H9 (cell line): Measurements from ENCODE around the gene KIF19. TPM values are rescaled to one million over a fixed set of nuclear protein-coding genes. Genes with fewer than 3 reads are reported as not detected.

Experiments used
- DNase-seq: peaks from one replicate; pipeline ENCODE4 v3.0.0-alpha.2; 2017
- H2AFZ ChIP-seq: one replicate; pipeline ENCODE4 v1.6.1; 2013; ENCODE audit warnings: mild to moderate bottlenecking, low read length, control low read depth, moderate library complexity
- H2AK5ac ChIP-seq: 2 replicates; pipeline ENCODE4 v1.6.1; 2013; ENCODE audit warnings: low read length, control low read depth, mixed read lengths; ENCODE audit not compliant: insufficient read length
- H2BK120ac ChIP-seq: one replicate; pipeline ENCODE4 v1.6.1; 2013; ENCODE audit warnings: low read depth, mild to moderate bottlenecking, low read length, control low read depth, inconsistent platforms; ENCODE audit not compliant: poor library complexity, severe bottlenecking
- H2BK12ac ChIP-seq: 2 replicates; pipeline ENCODE4 v1.6.1; 2013; ENCODE audit warnings: low read length, control low read depth, mixed read lengths, low read depth; ENCODE audit not compliant: insufficient read length
- H2BK15ac ChIP-seq: 2 replicates; pipeline ENCODE4 v1.6.1; 2013; ENCODE audit warnings: low read depth, low read length, control low read depth
- H2BK20ac ChIP-seq: one replicate; pipeline ENCODE4 v1.6.1; 2013; ENCODE audit warnings: low read depth, mild to moderate bottlenecking, low read length, control low read depth, inconsistent platforms; ENCODE audit not compliant: poor library complexity, severe bottlenecking
- H2BK5ac ChIP-seq: 2 replicates; pipeline ENCODE4 v1.6.1; 2013; ENCODE audit warnings: low read length, control low read depth, mixed read lengths; ENCODE audit not compliant: insufficient read length
- H3K14ac ChIP-seq: 2 replicates; pipeline ENCODE4 v1.6.1; 2013; ENCODE audit warnings: low read length, control low read depth; ENCODE audit not compliant: insufficient read depth
- H3K18ac ChIP-seq: 2 replicates; pipeline ENCODE4 v1.6.1; 2013; ENCODE audit warnings: low read depth, mild to moderate bottlenecking, mixed read lengths, low read length, control low read depth; ENCODE audit not compliant: insufficient read length
- H3K23ac ChIP-seq: 2 replicates; pipeline ENCODE4 v1.6.1; 2013; ENCODE audit warnings: low read length, control low read depth, mixed read lengths, low read depth; ENCODE audit not compliant: insufficient read length
- H3K23me2 ChIP-seq: 2 replicates; pipeline ENCODE4 v1.6.1; 2013; ENCODE audit warnings: low read depth, mild to moderate bottlenecking, mixed read lengths, low read length, control low read depth; ENCODE audit not compliant: insufficient read length, poor library complexity, severe bottlenecking
- H3K27ac ChIP-seq: 2 replicates; pipeline ENCODE4 v1.5.1; 2013; ENCODE audit warnings: low read length, control low read depth, mixed read lengths, low read depth; ENCODE audit not compliant: insufficient read length
- H3K27me3 ChIP-seq: 2 replicates; pipeline ENCODE4 v1.6.1; 2013; ENCODE audit warnings: low read length, control low read depth, inconsistent platforms; ENCODE audit not compliant: insufficient read depth
- H3K4ac ChIP-seq: 2 replicates; pipeline ENCODE4 v1.6.1; 2013; ENCODE audit warnings: low read depth, mild to moderate bottlenecking, control low read depth, inconsistent platforms, low read length, moderate library complexity
- H3K4me1 ChIP-seq: 2 replicates; pipeline ENCODE4 v1.6.1; 2013; ENCODE audit warnings: low read length, control low read depth, inconsistent platforms; ENCODE audit not compliant: insufficient read depth
- H3K4me2 ChIP-seq: 2 replicates; pipeline ENCODE4 v1.6.1; 2013; ENCODE audit warnings: low read length, control low read depth, mixed read lengths; ENCODE audit not compliant: insufficient read length, insufficient read depth
- H3K56ac ChIP-seq: 2 replicates; pipeline ENCODE4 v1.6.1; 2013; ENCODE audit warnings: low read depth, mild to moderate bottlenecking, mixed read lengths, low read length, control low read depth; ENCODE audit not compliant: insufficient read length
- H3K79me1 ChIP-seq: 2 replicates; pipeline ENCODE4 v1.6.1; 2013; ENCODE audit warnings: low read depth, mild to moderate bottlenecking, moderate library complexity, low read length, control low read depth, inconsistent platforms; ENCODE audit not compliant: insufficient read depth, poor library complexity, severe bottlenecking
- H3K79me2 ChIP-seq: 2 replicates; pipeline ENCODE4 v1.6.1; 2013; ENCODE audit warnings: low read length, control low read depth, inconsistent platforms; ENCODE audit not compliant: insufficient read depth
- H3K9ac ChIP-seq: 2 replicates; pipeline ENCODE4 v1.6.1; 2013; ENCODE audit warnings: low read length, control low read depth, mixed read lengths; ENCODE audit not compliant: insufficient read length; ENCODE audit errors: extremely low read depth
- H3K9me3 ChIP-seq: one replicate; pipeline ENCODE4 v1.6.1; 2013; ENCODE audit warnings: low read depth, low read length, inconsistent platforms; ENCODE audit not compliant: control insufficient read depth
- H3T11ph ChIP-seq: one replicate; pipeline ENCODE4 v1.6.1; 2013; ENCODE audit warnings: mild to moderate bottlenecking, low read length, control low read depth, inconsistent platforms
- H4K20me1 ChIP-seq: one replicate; pipeline ENCODE4 v1.6.1; 2013; ENCODE audit not compliant: control insufficient read depth, insufficient read length, insufficient read depth
- H4K5ac ChIP-seq: 2 replicates; pipeline ENCODE4 v1.6.1; 2013; ENCODE audit warnings: low read depth, mild to moderate bottlenecking, mixed read lengths, low read length, control low read depth; ENCODE audit not compliant: insufficient read length
- H4K8ac ChIP-seq: replicated peaks from 2 replicates; pipeline ENCODE4 v1.6.1; 2013; ENCODE audit warnings: low read length, control low read depth, mixed read lengths, low read depth; ENCODE audit not compliant: insufficient read length
- H4K91ac ChIP-seq: 2 replicates; pipeline ENCODE4 v1.6.1; 2013; ENCODE audit warnings: low read depth, mild to moderate bottlenecking, moderate library complexity, mixed read lengths, low read length, control low read depth; ENCODE audit not compliant: insufficient read length
- H3K27ac Mint-ChIP-seq, 3 experiments: 2 replicates in 2 of 3; 3 replicates in 1 of 3; pipeline ENCODE4 v1.8.0; 2020 to 2021; ENCODE audit warnings: mixed read lengths in 3 of 3, mild to moderate bottlenecking in 1 of 3, moderate library complexity in 1 of 3
- H3K27me3 Mint-ChIP-seq: 2 replicates; pipeline ENCODE4 v1.8.0; 2021; ENCODE audit warnings: low read depth, mild to moderate bottlenecking, moderate library complexity, mixed read lengths
- H3K36me3 Mint-ChIP-seq, 3 experiments: 2 replicates in 2 of 3; 3 replicates in 1 of 3; pipeline ENCODE4 v1.8.0; 2020 to 2021; ENCODE audit warnings: low read depth in 3 of 3, mixed read lengths in 3 of 3; ENCODE audit not compliant: insufficient read depth in 1 of 3
- H3K4me1 Mint-ChIP-seq, 2 experiments: 2 replicates each; pipeline ENCODE4 v1.8.0; 2020; ENCODE audit warnings: mixed read lengths in 2 of 2
- H3K4me3 Mint-ChIP-seq, 2 experiments: 2 replicates in 1 of 2; 3 replicates in 1 of 2; pipeline ENCODE4 v1.8.0; 2020 to 2021; ENCODE audit warnings: mild to moderate bottlenecking in 2 of 2, mixed read lengths in 2 of 2, moderate library complexity in 1 of 2
- H3K9me3 Mint-ChIP-seq, 2 experiments: 2 replicates in 1 of 2; 3 replicates in 1 of 2; pipeline ENCODE4 v1.8.0; 2020; ENCODE audit warnings: mild to moderate bottlenecking in 2 of 2, mixed read lengths in 2 of 2, moderate library complexity in 1 of 2
- CTCF ChIP-seq: fragments of 200-600 bp; sonication (generic); conservative IDR thresholded peaks from 3 replicates; pipeline ENCODE4 v1.8.0; 2021; ENCODE audit warnings: antibody characterized with exemption, mild to moderate bottlenecking
- WGBS: extraction: QIAGEN DNeasy Blood & Tissue Kit; methylation state at CpG from one replicate; pipeline ENCODE4 v1.1.7; 2013; ENCODE audit warnings: missing lambda C conversion rate, low lambda C conversion rate, mixed read lengths; ENCODE audit not compliant: insufficient read length; ENCODE audit errors: extremely low coverage; 5-methylcytosine and 5-hydroxymethylcytosine counted together
- total RNA-seq: library from RNA; stranded (reverse); gene quantifications from 2 replicates; pipeline ENCODE4 v1.2.1, GENCODE V29; 2021

KIF19 gene
- total RNA-seq, 1 experiment from 2014 or later, result 0.13 TPM

GRCh38 chr17:74361230-74362068, 35.4 kb downstream of the KIF19 start, which contains the start of gene BTBD17:
Gene BTBD17, minus strand, starts transcription at chr17:74361868. Its CDS starts 49 bp downstream, at chr17:74361819.
- Histone ChIP-seq H4K20me1 (no peaks in the 10 kb centered on the region), H3K9me3 (no peaks in the 10 kb centered on the region), H3K4ac (no peak within 1 kb of the TSS), H3K18ac (peak within 1 kb of the TSS; percentile 59), H4K5ac (no peak within 1 kb of the TSS), H3K56ac (no peak within 1 kb of the TSS), H3K4me1 (peaks cover 2% of the 10 kb centered on the region; the same call in 1 of the 2 replicates), H2BK12ac (no peak within 1 kb of the TSS), H3K14ac (peak within 1 kb of the TSS; percentile 39), H3K9ac (no peak within 1 kb of the TSS), H3K4me2 (peak within 1 kb of the TSS; percentile 11), H2AK5ac (no peak within 1 kb of the TSS), H3T11ph (no peak within 1 kb of the TSS), H3K27me3 (no peaks in the 10 kb centered on the region), H3K79me1 (no peaks in the 10 kb centered on the region), H2BK120ac (no peak within 1 kb of the TSS), H3K23ac (no peak within 1 kb of the TSS), H3K27ac (no peak within 1 kb of the TSS), H4K91ac (no peak within 1 kb of the TSS), H2BK20ac (no peak within 1 kb of the TSS), H3K79me2 (no peaks in the 10 kb centered on the region), H3K23me2 (peaks cover 3% of the 10 kb centered on the region), H2BK5ac (no peak within 1 kb of the TSS), H2BK15ac (no peak within 1 kb of the TSS), H2AFZ (no peak within 1 kb of the TSS), H4K8ac (no peak within 1 kb of the TSS)
- peak; percentile 95 for DNase-seq
- peaks cover 64% of the 10 kb centered on the region for H3K27me3 Mint-ChIP-seq
- H3K36me3 Mint-ChIP-seq, result peaks cover 0 to 9% (median 7%) of the 10 kb centered on the region in 3 experiments; a peak in 4 of 7 replicates
- no peaks in the 10 kb centered on the region; a peak in 1 of 5 replicates for H3K9me3 Mint-ChIP-seq
- peak; percentile 94 for TF ChIP-seq CTCF
- WGBS, result no CpG with 5 or more reads among the region's 28 CpGs
- H3K27ac Mint-ChIP-seq, result peak within 1 kb of the TSS in 1 of 3 experiments; percentile 95; a peak in 3 of 7 replicates
- peak within 1 kb of the TSS; percentile 33 to 81; a peak in 4 of 5 replicates for H3K4me3 Mint-ChIP-seq
- H3K4me1 Mint-ChIP-seq, result peaks cover 15 to 36% of the 10 kb centered on the region in 2 experiments
